ENCODE measurements around the gene ADAP2.

- no peak for TF ChIP-seq POLR2AphosphoS5 (IDR thresholded peaks at IDR 0.05; ENCODE audit: low read depth, low read length)
- no peak for TF ChIP-seq POLR2A (IDR thresholded peaks at IDR 0.05; ENCODE audit: low read depth, low read length)
- no peak for TF ChIP-seq TAF1 (IDR thresholded peaks at IDR 0.05; ENCODE audit: borderline replicate concordance, low read depth, low read length)
Measured at GRCh38 chr17:30995347-30995746, 73.6 kb downstream of the ADAP2 start.
